IPS DF 6.9 (cell line): ENCODE measurements around the gene EEF1AKMT3.

ENCODE experiments used
- DNase-seq: peaks from one replicate; pipeline ENCODE4 v3.0.0-alpha.2; 2013; ENCODE audit warnings: low read depth, low spot score
- H3K27ac ChIP-seq: one replicate; pipeline ENCODE4 v1.5.1; 2013; ENCODE audit warnings: low read length, control low read depth
- H3K27me3 ChIP-seq: 2 replicates; pipeline ENCODE4 v1.6.1; 2013; ENCODE audit warnings: mild to moderate bottlenecking, low read length; ENCODE audit not compliant: control insufficient read depth, insufficient read depth
- H3K36me3 ChIP-seq: 2 replicates; pipeline ENCODE4 v1.6.1; 2013; ENCODE audit warnings: low read length; ENCODE audit not compliant: control insufficient read depth, insufficient read depth
- H3K4me1 ChIP-seq: 2 replicates; pipeline ENCODE4 v1.6.1; 2013; ENCODE audit warnings: low read length; ENCODE audit not compliant: control insufficient read depth, insufficient read depth
- H3K4me3 ChIP-seq: 2 replicates; pipeline ENCODE4 v1.5.1; 2013; ENCODE audit warnings: mild to moderate bottlenecking, low read length
- H3K9me3 ChIP-seq: 2 replicates; pipeline ENCODE4 v1.6.1; 2013; ENCODE audit warnings: low read length, inconsistent platforms; ENCODE audit not compliant: control insufficient read depth, insufficient read depth
- WGBS: extraction: QIAGEN DNeasy Blood & Tissue Kit; methylation state at CpG from one replicate; pipeline ENCODE4 v1.1.7; 2013; ENCODE audit warnings: mixed read lengths, missing lambda C conversion rate; ENCODE audit not compliant: insufficient read length, insufficient coverage; 5-methylcytosine and 5-hydroxymethylcytosine counted together

EEF1AKMT3 gene

DNA sequence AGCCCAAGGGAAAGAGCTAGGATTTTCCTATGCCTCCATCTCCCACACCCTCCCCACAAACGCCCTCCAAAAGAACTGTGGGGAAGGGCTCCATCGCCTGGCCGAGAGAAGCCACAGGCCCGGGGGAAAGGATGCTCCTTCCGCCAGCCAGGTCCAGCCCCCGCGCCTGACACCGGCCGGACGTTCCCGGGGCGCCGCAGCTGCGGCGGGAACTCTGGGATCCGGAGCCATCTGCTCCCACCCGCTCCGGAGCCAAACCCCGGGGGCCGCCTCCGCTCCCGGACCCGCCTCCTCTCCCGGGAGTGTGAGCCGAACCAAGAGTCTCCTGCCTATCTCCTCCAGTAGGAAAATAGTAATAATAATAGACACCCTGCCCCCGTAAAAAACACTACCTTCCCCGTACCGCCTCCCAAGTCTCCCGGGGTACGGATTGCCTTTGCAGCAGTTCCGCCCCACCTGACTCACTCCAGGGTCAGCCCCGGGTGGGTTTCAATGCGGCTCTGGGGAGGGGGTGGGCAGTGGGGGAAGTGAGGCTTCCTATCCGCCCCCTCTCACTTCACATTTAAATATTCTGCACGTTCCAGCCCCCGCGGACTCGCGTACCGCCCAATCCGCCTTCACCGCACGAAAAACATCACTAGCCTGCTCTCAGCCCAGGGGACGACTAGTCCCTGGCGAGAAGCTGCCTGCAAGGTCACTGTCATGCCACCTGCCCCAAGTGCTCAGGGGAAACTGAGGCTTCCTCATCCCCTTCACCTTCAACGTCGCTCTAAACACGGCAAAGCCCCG is 36.3 kb upstream of the EEF1AKMT3 start:
- H3K36me3 ChIP-seq, result no peaks in the 10 kb centered on the region
- DNase-seq, result no peak
- H3K9me3 ChIP-seq, result no peaks in the 10 kb centered on the region
- H3K4me1 ChIP-seq, result peaks cover 3% of the 10 kb centered on the region; the same call in 1 of the 2 replicates
- no peak overlapping the region for H3K27ac ChIP-seq
- WGBS, result no CpG with 5 or more reads among the region's 49 CpGs
- H3K4me3 ChIP-seq, result peak overlapping the region; percentile 19; the same call in 1 of the 2 replicates
- peaks cover 68% of the 10 kb centered on the region for H3K27me3 ChIP-seq

DNA sequence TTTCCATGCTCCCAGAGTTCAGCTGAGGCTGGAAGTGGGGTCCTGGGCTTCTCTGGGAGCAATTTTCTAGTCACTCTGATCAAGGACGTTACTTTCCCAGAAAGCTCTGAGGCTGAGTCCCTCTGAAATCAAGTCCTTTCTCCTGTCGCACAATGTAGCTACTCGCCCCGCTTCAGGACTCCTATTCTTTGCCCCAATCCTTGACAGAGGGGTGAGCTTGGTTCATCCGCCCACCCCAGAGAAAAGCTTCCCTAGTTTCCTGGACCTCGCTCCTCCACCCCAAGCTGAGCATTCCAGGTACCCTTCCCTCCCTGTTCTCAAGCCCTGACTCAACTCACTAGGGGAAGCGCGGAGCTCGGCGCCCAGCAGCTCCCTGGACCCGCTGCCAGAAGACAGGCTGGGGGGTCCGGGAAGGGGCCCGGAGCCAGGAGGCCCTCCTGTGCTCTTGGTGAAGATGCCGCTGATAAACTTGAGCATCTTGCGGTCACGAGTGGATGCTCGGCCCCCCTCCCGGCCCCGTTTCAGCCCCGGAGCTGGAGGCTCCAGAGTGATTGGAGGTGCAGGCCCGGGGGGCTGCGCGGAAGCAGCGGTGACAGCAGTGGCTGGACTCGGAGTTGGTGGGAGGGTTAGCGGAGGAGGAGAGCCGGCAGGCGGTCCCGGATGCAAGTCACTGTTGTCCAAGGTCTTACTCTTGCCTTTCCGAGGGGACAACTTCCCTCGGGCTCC is 35.5 kb upstream of the EEF1AKMT3 start:
- no peaks in the 10 kb centered on the region for H3K36me3 ChIP-seq
- H3K9me3 ChIP-seq, result no peaks in the 10 kb centered on the region
- WGBS, result no CpG with 5 or more reads among the region's 31 CpGs
- H3K4me3 ChIP-seq, result no peak overlapping the region
- peaks cover 67% of the 10 kb centered on the region for H3K27me3 ChIP-seq
- no peak overlapping the region for H3K27ac ChIP-seq
- no peak for DNase-seq
- H3K4me1 ChIP-seq, result peaks cover 3% of the 10 kb centered on the region; the same call in 1 of the 2 replicates

DNA sequence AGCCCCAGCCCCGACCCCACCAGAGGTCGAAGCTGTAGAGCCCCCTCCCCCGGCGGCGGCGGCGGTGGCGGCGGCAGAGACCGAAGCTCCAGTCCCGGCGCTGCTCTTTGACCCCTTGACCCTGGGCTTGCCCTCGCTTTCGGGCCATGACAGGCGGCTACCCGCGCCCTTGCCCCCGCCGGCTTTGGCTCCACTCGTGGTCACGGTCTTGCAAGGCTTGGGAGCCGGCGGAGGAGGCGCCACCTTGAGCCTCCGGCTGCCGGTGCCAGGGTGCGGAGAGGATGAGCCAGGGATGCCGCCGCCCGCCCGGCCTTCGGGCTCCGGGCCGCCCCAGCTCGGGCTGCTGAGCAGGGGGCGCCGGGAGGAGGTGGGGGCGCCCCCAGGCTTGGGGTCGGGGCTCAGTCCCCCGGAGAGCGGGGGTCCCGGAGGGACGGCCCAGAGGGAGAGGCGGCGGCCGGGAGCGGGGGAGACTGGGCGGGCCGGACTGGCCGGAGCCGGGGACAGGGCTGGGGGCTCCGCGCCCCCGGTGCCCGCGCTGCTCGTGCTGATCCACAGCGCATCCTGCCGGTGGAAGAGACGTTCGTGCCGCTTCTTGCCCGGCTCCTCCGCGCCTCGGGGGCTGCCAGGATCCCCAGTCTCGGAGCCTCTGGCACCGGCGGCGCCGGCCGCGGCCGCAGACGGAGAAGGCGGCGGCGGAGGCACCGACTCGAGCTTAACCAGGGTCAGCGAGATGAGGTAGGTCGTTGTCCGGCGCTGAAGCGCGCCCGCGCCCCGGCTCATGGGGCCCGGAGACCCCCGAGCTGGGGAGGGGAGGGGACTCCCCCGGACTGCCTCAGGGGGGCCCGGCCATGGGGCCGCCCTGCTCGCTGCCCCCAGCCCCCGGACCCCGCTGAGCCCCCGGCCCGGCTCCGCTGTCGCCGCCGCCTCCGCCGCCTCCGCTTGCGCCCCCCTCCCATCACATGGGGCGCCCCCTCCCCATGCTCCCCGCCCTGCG is 34.6 kb upstream of the EEF1AKMT3 start:
- H3K4me3 ChIP-seq, result peak overlapping the region; percentile 40; the same call in 1 of the 2 replicates
- H3K36me3 ChIP-seq, result no peaks in the 10 kb centered on the region
- no peaks in the 10 kb centered on the region for H3K9me3 ChIP-seq
- H3K27me3 ChIP-seq, result peaks cover 63% of the 10 kb centered on the region
- no CpG with 5 or more reads among the region's 110 CpGs for WGBS
- H3K4me1 ChIP-seq, result peaks cover 3% of the 10 kb centered on the region; the same call in 1 of the 2 replicates
- DNase-seq, result no peak
- H3K27ac ChIP-seq, result no peak overlapping the region

DNA sequence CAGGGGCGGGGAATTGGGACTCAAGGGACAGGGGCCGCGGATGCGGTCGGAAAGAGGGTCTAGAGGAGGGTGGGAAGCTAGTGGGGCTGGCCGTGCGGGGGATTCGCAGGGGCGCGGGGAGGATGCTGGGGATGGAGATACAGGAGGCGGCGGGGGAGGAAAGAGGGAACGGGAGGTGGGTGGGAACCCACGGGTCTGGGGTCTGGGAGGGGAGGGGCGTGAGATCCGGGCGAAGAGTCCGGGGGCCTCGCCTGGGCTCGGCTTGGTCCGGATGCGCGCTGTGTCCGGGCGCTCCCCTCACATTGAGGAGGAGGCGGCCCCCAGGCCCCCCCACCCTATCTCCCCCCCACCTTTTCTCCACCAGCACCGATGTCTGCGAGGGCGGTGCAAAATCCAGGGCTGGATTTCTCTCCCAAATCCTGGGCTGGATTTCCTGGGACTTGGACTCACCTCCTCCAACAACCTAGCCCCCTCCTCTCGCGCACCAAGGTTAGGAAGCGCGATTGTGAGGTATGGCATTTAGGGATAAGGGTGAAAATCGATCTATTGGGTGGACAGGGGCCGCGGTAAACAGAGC is 33.7 kb upstream of the EEF1AKMT3 start, which contains the start of gene AGAP2:
Gene AGAP2, minus strand, starts transcription at position 82 of the 577 bp plus-strand sequence. CDS start 496 bp downstream, outside the sequence.
- DNase-seq, result no peak
- Histone ChIP-seq H3K4me3 (peak within 1 kb of the TSS; percentile 40; the same call in 1 of the 2 replicates), H3K9me3 (no peaks in the 10 kb centered on the region), H3K4me1 (peaks cover 3% of the 10 kb centered on the region; the same call in 1 of the 2 replicates), H3K27ac (no peak within 1 kb of the TSS), H3K36me3 (no peaks in the 10 kb centered on the region), H3K27me3 (peaks cover 59% of the 10 kb centered on the region)
- WGBS, result no CpG with 5 or more reads among the region's 36 CpGs

DNA sequence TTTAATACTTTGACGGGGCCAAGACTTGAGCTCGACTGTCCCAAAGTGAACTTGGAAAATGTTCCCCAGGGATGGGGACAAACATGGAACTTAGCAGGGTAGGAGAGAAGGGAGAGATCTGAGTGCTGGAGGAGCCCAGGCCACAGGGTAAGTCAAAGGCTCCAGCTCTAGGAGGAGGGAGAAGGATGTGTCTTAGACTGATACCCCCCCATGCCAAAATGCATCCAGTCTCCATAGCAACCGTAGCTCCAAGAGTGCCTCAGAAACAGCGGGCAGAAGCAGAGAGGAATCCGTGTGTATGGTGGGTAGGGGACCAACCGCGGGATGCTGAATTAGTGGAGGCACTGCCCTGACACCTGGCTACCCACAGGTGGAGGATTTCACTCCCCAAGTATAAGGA is 33.0 kb upstream of the EEF1AKMT3 start:
- Histone ChIP-seq H3K4me3 (no peak overlapping the region), H3K36me3 (no peaks in the 10 kb centered on the region), H3K27me3 (peaks cover 54% of the 10 kb centered on the region), H3K27ac (no peak overlapping the region), H3K4me1 (peaks cover 3% of the 10 kb centered on the region; the same call in 1 of the 2 replicates), H3K9me3 (no peaks in the 10 kb centered on the region)
- DNase-seq, result no peak
- no CpG with 5 or more reads among the region's 7 CpGs for WGBS

DNA sequence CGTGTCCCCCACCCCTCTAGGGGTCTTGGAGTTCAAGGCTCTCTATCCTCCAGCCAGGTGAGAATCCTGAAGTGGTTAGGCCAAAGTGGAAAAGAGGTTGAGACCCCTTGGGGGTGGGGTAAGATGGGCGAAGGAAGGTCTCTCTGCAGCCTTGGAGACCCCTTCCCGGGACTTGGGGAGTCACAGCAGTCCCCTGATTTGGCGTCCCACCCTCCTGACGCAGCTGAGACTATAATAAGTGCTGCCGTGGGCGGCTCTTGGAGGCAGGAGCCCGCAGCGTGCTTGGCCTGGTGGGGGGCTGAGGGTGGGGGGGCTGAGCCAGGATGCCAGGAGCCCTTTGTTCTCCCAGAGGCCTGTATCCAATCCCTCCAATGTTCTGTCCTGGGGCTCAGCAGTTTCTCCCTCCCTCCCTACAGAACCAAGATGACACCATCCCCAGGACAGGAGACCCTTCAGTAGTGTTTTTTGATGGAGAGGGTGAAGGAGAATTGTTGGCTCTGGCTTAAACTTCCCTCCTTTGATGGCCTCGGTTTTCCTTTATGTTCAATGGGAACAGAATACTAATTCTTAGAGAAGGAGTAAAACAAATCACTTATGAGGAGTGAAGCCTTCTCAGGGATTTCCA is 32.4 kb upstream of the EEF1AKMT3 start:
- H3K36me3 ChIP-seq, result no peaks in the 10 kb centered on the region
- WGBS, result no CpG with 5 or more reads among the region's 10 CpGs
- peaks cover 47% of the 10 kb centered on the region for H3K27me3 ChIP-seq
- H3K4me3 ChIP-seq, result no peak overlapping the region
- no peak for DNase-seq
- peaks cover 3% of the 10 kb centered on the region; the same call in 1 of the 2 replicates for H3K4me1 ChIP-seq
- no peak overlapping the region for H3K27ac ChIP-seq
- no peaks in the 10 kb centered on the region for H3K9me3 ChIP-seq

DNA sequence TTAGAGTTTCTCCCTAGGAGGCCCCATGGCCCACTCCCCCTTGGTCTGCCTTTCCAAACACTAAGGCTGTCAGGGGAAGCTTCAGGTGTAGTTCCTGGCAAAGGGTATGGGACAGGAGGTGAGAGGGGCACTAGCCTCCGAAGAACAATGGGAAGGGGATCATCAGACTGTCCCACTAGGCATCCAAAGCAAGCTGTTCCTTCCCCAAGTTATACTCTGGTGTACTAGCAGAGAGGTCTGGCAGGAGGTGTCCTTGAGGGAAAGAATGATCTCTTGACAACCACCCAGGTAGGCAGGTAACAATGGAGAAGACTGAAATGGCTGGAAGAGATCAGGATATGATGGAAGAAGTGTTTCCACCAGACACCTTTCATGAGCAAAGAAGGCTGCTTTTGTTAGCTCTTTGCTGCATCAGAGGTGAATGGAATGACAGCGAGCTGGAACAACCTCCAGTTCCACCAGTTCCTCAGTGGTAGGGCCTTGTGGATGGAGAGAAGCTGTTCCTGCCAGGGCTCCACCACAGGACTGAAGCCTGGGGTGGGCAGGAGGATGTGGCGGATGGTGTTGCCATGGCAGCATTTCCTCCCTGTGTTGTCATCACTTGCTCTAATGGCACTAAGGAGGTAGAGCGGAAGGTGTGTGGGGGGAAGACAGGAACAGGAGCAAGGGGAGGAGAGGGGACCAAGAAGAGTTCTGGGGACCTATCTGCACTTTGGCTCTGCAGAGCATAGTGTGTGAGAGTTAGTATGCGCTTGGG is 31.6 kb upstream of the EEF1AKMT3 start:
- DNase-seq, result no peak
- WGBS, result no CpG with 5 or more reads among the region's 5 CpGs
- H3K4me1 ChIP-seq, result peaks cover 4% of the 10 kb centered on the region; the same call in 1 of the 2 replicates

DNA sequence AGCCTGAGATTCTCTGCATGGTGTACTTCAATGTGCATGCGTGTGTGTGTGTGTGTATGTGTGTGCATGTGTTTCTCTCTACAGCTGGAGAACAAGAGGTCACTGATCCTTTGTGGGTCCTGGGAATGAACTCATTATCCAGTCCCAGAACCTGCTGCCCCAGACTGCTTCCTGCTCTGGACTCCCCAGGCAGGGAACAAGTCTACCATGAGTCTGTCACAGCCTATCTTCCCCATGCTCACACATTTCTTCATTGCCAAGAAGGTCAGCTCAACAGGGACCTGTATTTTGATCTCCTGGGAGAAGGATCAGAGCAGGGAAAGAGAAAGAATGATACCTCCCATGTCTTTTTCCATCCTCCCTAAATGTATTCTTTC is 31.0 kb upstream of the EEF1AKMT3 start:
- Histone ChIP-seq H3K36me3 (peaks cover under 1% of the 10 kb centered on the region; the same call in 1 of the 2 replicates), H3K4me3 (no peak overlapping the region), H3K4me1 (peaks cover 3% of the 10 kb centered on the region; the same call in 1 of the 2 replicates), H3K9me3 (no peaks in the 10 kb centered on the region), H3K27me3 (peaks cover 38% of the 10 kb centered on the region), H3K27ac (no peak overlapping the region)
- no CpG with 5 or more reads among the region's 1 CpG for WGBS
- DNase-seq, result no peak

More for the DNA sequence above, 31.6 kb upstream of the EEF1AKMT3 start:
- peaks cover 42% of the 10 kb centered on the region for H3K27me3 ChIP-seq
- no peaks in the 10 kb centered on the region for H3K9me3 ChIP-seq
- H3K36me3 ChIP-seq, result no peaks in the 10 kb centered on the region
- H3K4me3 ChIP-seq, result no peak overlapping the region
- no peak overlapping the region for H3K27ac ChIP-seq
